ENCODE measurements around the gene ZNF296.

GRCh38 chr19:45094707-45095106 lies 18.4 kb upstream of the ZNF296 start:
- TF ChIP-seq CTCF (IDR thresholded peaks at IDR 0.05) (no peak), EZH2 (IDR thresholded peaks at IDR 0.05) (no peak)

Measured in neural progenitor cell (in vitro differentiated cells).